ENCODE results near the gene ARFRP1.

The ARFRP1 gene

DNA sequence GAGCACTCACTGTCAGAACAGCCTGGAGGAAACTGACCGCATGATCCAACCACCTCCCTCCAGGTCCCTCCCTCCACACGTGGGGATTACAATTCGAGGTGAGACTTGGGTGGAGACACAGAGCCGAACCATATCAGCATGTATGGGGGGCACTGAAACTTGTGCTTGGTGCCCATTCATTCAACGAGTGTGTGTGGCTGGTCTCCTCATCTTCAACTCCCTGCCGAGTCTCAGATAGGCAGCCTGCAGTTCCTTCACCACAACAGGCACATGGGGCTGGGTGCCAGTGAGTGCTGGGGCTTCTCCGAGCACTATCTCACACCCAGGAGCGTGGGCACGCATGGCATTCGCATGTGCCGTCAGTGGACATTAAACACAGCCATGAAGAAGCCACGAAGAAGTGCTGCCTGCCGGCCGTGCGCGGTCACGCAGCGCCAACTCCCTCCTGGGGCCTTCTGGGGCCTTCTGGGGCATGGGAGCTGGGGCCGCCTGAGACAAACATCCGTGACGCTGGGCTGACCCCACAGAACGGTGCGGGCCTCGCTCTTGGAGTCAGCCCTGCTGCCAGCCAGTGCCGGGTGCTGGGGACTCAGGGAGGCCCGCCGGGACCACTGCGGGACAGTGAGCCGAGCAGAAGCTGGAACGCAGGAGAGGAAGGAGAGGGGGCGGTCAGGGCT, 50.4 kb downstream of the ARFRP1 start:
- no peak for TF ChIP-seq POLR2AphosphoS5 (IDR thresholded peaks at IDR 0.05; ENCODE audit: low read depth, low read length)
- TF ChIP-seq SIN3A (IDR thresholded peaks at IDR 0.05; ENCODE audit: borderline replicate concordance, insufficient read depth, low read length), result no peak
- TF ChIP-seq FOXP2 (optimal IDR thresholded peaks at IDR 0.05; ENCODE audit: borderline replicate concordance, extremely low read depth, extremely low read length, insufficient read depth), result peak; percentile 13

DNA sequence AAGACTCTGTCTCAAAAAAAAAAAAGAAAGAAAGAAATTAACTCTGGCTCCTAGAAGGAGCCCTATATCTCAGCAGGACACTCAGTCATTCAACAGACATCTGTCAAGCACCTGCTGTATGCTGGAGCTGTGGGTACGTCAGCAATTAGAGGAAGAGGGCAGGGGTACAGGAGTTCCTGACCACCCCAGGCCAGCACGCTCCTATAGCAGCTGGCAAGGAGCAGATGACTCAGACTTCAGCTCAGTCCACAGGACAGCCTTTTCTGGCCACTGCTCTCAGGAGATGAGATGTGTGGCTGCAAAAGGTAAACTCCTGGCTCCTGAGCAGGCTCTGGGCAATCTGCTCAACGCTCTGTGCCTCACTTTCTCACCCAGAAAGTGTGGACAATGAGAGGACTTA, 51.3 kb downstream of the ARFRP1 start:
- TF ChIP-seq TAF1 (IDR thresholded peaks at IDR 0.05; ENCODE audit: borderline replicate concordance, insufficient read depth, low read length) (no peak), SIN3A (IDR thresholded peaks at IDR 0.05; ENCODE audit: borderline replicate concordance, insufficient read depth, low read length) (no peak), FOXP2 (optimal IDR thresholded peaks at IDR 0.05; ENCODE audit: borderline replicate concordance, extremely low read depth, extremely low read length, insufficient read depth) (no peak), POLR2AphosphoS5 (IDR thresholded peaks at IDR 0.05; ENCODE audit: low read depth, low read length) (no peak)
- TF ChIP-seq, protein P1, sequence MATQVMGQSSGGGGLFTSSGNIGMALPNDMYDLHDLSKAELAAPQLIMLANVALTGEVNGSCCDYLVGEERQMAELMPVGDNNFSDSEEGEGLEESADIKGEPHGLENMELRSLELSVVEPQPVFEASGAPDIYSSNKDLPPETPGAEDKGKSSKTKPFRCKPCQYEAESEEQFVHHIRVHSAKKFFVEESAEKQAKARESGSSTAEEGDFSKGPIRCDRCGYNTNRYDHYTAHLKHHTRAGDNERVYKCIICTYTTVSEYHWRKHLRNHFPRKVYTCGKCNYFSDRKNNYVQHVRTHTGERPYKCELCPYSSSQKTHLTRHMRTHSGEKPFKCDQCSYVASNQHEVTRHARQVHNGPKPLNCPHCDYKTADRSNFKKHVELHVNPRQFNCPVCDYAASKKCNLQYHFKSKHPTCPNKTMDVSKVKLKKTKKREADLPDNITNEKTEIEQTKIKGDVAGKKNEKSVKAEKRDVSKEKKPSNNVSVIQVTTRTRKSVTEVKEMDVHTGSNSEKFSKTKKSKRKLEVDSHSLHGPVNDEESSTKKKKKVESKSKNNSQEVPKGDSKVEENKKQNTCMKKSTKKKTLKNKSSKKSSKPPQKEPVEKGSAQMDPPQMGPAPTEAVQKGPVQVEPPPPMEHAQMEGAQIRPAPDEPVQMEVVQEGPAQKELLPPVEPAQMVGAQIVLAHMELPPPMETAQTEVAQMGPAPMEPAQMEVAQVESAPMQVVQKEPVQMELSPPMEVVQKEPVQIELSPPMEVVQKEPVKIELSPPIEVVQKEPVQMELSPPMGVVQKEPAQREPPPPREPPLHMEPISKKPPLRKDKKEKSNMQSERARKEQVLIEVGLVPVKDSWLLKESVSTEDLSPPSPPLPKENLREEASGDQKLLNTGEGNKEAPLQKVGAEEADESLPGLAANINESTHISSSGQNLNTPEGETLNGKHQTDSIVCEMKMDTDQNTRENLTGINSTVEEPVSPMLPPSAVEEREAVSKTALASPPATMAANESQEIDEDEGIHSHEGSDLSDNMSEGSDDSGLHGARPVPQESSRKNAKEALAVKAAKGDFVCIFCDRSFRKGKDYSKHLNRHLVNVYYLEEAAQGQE (IDR thresholded peaks at IDR 0.05; ENCODE audit: insufficient read depth in 1 of 2, low read depth in 2 of 2, low read length in 2 of 2), result no peak

DNA sequence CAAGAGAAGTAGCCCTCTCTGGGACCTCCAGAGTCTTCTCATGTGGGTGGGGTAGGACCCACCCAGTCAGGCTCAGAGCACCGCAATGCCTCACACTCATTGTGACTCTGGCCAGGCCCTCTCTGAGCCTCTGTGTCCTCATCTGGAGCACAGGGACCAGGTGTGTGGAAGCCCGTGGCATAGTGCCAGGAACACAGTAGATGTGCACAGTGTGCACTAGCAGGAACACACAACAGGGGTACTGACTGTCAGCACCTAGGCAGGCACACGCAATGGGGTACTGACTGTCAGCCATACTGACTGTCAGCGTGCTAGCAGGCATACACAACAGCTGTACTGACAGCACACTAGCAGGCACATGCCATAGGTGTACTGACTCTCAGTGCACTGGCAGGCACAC, 52.5 kb downstream of the ARFRP1 start:
- no peak for TF ChIP-seq FOXP2 (optimal IDR thresholded peaks at IDR 0.05; ENCODE audit: borderline replicate concordance, extremely low read depth, extremely low read length, insufficient read depth)
- TF ChIP-seq, protein P1 (IDR thresholded peaks at IDR 0.05; ENCODE audit: insufficient read depth in 1 of 2, low read depth in 2 of 2, low read length in 2 of 2), result no peak
- TF ChIP-seq POLR2AphosphoS5 (IDR thresholded peaks at IDR 0.05; ENCODE audit: low read depth, low read length), result no peak
- no peak for TF ChIP-seq SIN3A (IDR thresholded peaks at IDR 0.05; ENCODE audit: borderline replicate concordance, insufficient read depth, low read length)
- no peak for TF ChIP-seq TAF1 (IDR thresholded peaks at IDR 0.05; ENCODE audit: borderline replicate concordance, insufficient read depth, low read length)

DNA sequence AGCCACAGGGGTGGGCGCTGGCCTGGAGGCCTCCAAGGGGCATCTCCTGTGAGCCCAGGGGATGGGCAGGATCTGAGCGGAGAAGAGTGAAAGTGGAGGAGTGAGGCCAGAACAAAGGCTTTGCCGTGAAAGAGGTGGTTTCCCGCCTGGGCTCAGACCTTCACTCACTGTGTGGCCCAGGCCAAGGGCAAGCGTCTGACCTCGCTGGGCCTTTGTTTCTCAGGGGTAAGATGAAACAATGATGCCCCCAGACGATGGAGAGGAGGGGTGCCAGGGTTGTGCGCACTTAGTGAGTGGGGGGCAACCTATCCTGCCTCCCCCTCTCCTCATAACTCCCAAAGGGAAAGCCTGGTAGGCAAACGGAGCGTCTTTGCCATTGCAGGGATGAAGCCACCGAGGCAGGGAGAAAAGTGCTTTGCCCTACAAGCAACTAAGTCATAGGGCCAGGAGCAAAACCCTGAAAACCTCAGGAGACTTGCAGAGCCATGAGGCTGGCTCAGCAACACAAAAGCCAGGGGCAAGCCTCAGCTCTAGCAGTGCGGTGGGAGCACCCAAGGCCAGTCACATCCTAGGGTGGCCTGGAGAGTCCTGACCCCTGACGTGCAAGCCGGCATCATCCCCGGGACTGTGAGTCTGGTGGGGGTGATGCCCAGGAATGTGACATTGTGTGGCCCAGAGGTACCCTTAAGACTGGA, 53.7 kb downstream of the ARFRP1 start:
- TF ChIP-seq FOXP2 (optimal IDR thresholded peaks at IDR 0.05; ENCODE audit: borderline replicate concordance, extremely low read depth, extremely low read length, insufficient read depth), result no peak
- TF ChIP-seq, protein P1 (IDR thresholded peaks at IDR 0.05; ENCODE audit: insufficient read depth in 1 of 2, low read depth in 2 of 2, low read length in 2 of 2), result no peak
- no peak for TF ChIP-seq SIN3A (IDR thresholded peaks at IDR 0.05; ENCODE audit: borderline replicate concordance, insufficient read depth, low read length)
- TF ChIP-seq TAF1 (IDR thresholded peaks at IDR 0.05; ENCODE audit: borderline replicate concordance, insufficient read depth, low read length), result no peak
- TF ChIP-seq POLR2AphosphoS5 (IDR thresholded peaks at IDR 0.05; ENCODE audit: low read depth, low read length), result no peak

DNA sequence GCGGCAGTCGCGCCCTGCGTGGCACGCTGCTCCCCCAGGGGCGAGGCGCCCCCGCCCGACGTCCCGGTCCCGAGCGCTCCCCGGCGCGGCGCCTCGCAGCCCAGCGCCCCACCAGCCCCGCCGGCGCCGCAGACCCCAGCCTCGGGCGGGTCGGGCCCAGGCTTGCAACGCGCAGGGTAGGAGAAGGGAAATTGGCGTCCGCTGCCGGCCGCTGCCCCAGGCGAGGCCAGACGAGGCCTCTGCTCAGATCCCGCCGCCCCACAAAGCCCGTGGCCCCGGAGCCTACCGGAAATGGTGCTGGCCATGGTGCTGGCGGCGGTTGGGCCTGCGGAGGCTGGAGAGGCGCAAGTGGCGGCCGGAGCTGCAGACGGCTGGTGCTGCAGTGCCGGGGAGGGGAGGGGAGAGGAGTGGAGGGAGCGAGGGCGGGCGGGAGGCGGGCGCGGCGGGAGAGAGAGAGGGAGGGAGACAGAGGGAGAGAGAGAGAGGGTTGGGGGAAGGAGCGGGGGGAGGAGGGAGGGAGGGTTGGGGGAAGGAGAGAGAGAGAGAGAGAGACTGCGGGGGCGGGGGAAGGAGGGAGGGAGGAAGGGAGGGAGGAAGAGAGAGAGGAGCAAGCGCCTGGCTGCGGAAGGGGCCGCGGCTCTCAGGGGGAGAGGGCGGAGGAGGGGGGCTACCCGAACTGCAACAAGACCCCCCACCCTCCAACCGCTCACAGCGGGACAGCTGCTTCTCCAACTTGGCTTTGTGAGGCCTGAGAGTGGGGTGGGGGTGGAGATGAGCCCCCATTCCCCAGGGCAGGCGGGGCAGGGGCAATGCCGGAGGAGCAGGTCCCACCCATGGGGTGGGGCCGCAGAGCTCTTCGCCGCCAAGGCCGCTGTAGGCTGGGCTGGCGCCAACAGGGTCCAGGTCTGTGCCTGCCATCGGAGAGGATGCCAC, 54.5 kb downstream of the ARFRP1 start, which contains the start of gene STMN3:
TSS of gene STMN3 (minus strand) at position 384 of the 933 bp plus-strand sequence. CDS start at position 305, 79 bp downstream.
- TF ChIP-seq TAF1 (IDR thresholded peaks at IDR 0.05; ENCODE audit: borderline replicate concordance, insufficient read depth, low read length) (peak; percentile 75), FOXP2 (optimal IDR thresholded peaks at IDR 0.05; ENCODE audit: borderline replicate concordance, extremely low read depth, extremely low read length, insufficient read depth) (peak; percentile 56), SIN3A (IDR thresholded peaks at IDR 0.05; ENCODE audit: borderline replicate concordance, insufficient read depth, low read length) (peak; percentile 97; the same call in 1 of the 2 replicates), POLR2AphosphoS5 (IDR thresholded peaks at IDR 0.05; ENCODE audit: low read depth, low read length) (peak; percentile 63; the same call in 1 of the 2 replicates)
- TF ChIP-seq, protein P1 (IDR thresholded peaks at IDR 0.05; ENCODE audit: insufficient read depth in 1 of 2, low read depth in 2 of 2, low read length in 2 of 2), result peak; percentile 98 to 99
